Inflammatory macrophage treated with lipopolysaccharide for 4 hours (primary cell): ENCODE measurements around the gene HEATR5B.

Experiments used
- DNase-seq: peaks from one replicate; pipeline ENCODE4 v3.0.0-alpha.2; 2020

HEATR5B gene

DNA sequence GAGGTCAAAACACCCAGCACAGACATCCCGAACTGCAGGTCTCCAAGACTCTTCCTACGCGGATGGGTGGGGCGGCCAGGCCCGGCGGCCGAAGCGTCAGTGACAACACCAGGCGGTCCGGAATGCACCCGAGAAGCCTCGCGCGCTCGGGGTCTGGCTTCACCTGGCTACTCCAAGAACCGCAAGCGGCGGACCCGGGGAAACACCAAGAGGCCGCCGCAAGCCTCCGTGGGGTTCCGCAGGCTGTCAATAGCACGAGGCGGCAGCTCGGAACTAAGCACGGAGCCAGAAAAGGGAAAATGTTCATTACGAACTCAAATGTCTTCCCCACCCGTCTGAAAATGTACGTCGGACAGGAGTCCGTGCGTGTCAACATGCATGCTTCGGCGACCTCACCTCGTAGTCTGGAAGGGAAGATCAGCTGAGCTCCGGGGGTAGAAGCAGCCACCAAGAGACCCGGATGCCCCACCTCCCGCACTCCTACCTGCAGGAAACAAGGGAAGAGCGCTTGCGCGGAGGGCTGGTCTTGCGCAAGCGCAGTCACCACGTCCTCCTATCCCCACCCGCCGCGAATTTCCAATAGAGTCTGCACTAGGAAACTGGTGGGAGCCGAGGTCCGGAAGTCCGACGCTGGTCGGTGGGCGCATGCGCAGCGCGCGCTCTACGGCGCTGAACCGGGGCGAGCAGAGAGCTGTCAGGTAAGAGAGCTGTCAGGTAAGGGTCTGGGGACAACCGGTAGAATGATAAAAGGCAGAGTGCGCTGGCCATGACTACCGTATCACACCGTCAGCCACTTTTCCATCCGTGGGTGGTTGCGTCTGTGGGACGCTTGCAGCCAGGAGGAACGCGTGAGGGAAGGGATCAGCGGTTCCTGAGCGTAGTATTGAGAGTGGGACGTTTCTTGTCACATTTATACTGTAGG, at the start of gene HEATR5B, which contains the start of gene GPATCH11:
Gene HEATR5B (minus strand): TSS at position 500 of the 922 bp plus-strand sequence. CDS start 958 bp downstream, outside the sequence.
Gene GPATCH11 (plus strand): TSS at position 646 of the 922 bp plus-strand sequence. CDS start 3,864 bp downstream, outside the sequence.
- peak; percentile 96 for DNase-seq

DNA sequence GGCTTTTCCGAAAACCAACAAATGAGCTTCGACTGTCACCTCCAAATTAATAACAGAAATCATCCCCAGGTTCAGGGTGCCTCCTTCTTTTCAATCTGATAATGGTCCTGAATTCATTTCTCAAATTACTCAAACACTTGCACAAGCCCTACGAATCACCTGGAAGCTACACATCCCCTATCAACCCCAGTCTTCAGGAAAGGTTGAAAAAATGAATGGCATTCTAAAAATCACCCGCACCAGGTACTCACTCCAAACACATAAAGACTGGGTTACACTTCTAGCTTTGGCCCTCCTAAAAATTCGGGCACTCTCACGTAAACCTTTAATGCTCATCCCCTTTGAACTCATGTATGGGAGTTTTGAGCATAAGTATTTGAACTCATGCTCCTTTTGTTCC, 48.7 kb upstream of the HEATR5B start:
- DNase-seq = no peak

DNA sequence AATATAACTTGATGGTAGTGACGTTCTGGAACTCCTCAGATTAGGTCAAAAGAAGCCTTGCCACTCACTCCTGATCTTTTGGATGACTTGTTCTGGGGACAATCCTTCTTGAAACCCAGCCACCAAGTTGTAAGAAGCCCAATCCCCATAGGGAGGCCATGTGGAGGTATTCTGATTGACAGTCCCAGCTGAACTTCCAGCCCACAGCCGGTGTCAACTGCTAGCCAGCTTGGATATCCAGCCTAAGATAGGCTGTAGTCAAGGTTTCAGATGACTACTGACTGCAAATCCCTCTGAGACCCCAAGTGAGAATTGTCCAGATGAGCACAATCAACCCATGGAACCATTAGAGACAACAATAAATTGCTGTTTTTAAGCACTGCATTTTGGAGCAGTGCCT, 41.2 kb upstream of the HEATR5B start:
- no peak for DNase-seq

DNA sequence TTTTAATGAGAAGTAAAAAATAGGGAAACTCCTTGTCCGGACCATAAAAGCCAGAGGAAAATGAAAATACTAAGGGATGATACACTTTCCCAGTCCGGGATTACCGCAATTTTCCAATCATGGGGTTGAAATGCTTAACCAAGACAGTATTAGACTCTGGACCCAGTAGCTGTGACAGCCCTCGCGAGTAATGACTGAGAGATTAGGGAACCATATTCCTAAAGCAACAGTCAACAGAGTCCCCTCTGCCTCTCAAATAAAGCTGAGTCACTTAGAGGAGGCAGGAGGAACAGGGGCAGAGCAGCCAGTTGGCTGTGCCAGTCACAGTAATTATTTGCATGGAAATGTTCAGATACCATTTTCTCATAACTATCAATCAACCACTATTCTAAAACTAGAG, 35.0 kb upstream of the HEATR5B start:
- DNase-seq = peak; percentile 8

DNA sequence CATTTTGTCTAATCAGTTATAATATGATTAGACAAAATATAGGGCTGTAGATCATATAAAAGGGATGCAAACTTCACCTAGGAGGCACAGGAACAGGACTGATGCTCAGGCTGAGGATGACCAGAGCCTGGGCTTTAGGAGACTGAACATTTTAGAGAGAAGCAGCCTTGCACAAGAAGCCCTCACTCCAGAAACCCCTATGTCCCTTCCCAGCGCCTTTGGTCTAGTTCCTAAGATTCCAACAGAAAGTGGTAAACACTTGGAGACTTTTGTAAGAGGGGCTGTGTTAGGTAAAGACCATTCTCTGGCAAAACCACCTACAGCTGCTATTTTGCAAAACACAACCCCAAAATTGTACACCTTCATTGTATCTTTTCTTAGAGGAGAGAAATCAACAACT, 33.4 kb upstream of the HEATR5B start:
- no peak for DNase-seq

DNA sequence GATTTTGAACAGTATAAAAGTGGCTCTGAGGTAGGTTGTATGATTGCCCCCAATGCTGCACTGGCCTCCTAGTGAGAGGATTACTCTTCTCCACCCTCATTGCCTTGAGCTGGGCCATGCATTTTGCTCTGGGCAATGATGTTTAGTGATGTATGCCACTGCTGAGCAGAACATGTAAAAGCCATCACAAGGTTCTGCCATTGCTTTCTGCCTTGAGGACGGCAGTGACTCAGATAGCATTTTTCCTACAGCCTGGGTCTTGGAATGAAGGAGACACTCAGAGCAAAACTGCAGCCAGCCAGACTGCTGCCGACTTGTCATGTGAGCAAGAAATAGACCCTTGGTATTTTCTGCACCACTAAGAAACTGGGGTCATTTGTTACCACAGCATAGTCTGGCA, 27.8 kb upstream of the HEATR5B start:
- DNase-seq = no peak

DNA sequence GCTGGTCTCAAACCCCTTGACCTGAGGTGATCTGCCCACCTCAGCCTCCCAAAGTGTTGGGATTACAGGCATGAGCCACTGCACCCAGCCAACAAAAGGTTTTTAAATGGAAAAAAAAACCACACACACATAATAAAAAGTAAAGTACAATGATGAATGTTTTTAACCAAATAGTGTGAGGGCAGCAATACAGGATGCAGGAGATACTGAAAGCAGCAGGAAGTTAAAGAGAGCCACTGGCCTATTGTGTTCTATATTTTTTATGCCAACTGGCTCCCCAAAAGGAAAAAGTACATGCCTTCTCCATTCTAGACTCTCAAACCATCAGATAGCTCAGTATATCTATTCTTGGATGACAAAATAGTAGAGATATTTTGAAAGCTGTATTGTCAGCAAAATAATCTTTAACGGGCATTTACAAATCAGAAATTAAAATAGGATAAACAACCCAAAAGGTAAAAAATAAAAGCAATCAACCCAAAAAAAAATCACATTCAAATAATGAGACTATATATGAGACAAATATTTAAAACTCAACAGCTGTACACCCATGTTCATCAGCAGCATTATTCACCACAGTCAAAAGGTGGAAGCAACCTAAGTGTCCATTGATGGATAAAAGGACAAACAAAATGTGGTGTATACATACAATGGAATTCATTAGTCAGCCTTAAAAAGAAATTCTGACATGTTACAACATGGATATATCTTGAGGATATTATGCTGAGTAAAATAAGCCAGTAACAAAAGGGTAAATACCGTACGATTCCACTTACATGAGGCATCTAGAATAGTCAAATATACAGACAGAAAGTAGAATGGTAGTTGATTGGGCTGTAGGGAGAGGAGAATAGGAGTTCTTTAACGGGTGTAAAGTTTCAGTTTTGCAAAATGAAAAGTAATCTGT, 26.4 kb upstream of the HEATR5B start:
- no peak for DNase-seq

DNA sequence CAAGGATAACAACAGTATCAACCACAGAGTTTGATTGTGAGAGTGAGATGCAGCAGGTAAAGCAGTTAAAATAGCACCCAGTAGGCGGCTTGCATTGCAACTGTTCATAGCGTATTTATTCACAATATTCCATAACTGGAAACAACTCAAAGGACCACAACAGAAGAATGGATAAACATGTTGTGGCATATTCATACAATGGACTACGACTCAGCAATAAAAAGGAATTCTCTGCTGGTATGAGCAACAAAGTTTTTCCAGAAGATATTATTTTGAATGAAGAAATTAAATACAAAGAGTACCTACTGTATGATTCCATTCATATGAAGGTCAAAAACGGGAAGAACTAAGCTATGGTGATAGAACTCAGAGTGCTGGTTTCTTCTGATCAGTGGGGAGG, 25.4 kb upstream of the HEATR5B start:
- no peak for DNase-seq

DNA sequence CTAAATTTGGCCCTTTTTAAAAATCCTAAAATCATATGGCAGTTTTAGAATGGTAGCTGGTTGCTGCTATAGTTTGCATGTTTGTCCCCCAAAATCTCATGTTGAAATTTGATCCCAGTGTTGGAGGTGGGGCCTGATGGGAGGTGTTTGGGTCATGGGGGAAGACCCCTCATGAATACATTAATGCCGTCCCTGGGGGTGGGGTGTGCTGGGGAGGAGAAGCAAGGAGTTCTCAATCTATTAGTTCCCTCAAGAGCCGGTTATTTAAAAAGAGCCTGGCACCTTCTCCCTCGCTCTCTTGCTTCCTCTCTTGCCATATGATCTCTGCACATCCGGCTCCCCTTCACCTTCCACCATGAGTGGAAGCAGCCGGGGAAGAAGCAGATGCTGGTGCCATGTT, 21.0 kb upstream of the HEATR5B start:
- DNase-seq = no peak

DNA sequence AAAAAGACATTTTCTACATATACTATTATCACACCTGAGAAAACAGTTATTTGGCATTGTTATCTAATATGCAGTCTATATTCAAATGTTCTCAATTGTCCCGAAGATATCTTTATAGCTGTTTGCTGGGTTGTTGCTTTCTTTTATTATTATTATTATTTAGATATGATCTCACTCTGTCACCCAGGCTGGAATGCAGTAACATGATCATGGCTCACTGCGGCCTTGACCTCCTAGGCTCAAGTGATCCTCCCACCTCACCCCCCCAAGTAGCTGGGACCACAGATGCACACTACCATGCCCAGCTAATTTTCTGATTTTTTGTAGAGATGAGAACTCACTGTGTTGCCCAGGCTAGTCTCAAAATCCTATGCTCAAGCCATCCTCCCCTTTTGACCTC, 20.0 kb upstream of the HEATR5B start:
- DNase-seq = no peak

DNA sequence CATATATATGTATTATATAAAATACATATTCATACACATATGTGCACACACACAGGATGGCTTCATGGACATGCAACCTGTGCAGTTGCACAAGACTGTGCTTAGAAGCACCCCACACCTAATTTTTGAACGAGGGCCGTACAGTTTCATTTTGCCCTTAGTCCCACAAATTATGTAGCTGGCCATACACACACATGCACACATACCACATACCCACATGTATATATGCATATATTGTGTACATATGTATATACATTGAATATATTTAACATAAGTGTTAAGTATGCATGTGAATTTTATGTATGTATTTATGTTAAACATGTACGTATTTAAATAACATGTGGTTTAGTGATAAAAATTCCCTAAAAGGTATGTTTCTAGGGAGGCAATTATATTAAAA, 18.4 kb upstream of the HEATR5B start:
- DNase-seq = no peak

DNA sequence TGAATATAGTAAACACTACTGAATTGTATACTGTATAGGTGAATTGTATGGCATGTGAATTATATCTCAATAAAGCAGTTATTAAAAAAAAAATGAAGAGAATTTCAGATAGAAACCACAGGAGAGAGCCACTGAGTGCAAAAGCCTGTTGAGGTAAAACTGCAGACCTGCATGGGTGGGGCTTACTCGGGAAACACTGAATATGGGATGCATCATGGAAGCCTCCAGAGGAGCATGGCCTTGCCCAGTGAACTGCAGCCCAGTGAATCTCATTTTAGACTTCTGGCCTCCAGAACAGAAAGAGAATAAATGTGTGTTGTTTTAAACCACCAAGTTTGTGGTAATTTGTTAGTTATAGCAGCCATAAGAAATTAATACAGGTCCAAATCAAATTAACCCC, 15.9 kb upstream of the HEATR5B start:
- no peak for DNase-seq

DNA sequence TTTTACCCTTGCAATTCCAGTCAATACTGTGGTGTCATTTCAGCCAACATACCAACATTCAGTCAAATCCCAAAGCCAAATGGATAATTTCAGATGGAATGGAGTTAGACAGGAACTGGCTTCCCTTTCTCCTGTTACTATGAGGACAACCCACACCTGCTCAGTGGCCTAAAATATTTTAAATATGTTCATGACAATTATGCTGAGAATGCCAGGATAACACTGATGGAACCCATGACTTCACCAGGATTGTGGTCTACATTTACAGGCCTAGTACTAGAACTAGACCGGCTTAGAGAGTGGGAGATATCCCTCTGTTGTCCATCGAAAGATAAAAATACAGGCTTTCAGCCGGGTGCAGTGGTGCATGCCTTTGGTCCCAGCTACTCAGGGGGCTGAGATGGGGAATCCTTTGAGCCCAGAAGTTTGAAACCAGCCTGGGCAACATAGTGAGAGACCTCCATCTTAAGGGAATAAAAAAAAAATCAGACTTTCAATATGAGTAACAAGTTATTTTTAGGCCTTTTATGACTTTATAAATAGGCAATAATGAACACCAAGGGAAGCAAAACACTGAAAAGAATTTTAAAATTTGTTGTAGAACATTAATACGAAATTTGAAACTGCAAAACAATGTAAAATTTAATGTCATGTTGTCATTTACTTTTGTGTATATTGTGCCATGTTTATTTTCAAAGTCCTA, 14.4 kb upstream of the HEATR5B start:
- DNase-seq = no peak

DNA sequence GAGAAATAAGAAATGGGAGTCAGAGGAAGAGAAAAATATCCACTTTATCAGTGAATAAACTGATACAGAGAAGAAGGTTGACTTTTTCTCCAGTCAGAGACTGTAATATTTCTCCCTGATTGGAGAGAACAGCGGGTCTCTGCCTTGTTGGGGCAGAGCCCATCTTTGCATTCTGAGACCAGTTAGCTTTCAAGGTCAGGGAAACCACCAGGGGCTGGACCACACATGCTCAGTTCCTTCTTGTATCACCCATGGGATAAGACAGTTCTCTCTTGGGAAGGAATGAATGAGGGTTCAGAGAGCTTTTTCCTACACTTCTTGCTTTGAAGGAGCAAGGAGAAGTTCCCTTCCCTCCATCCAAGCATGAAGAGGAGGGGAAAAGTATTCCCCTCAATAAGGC, 12.4 kb upstream of the HEATR5B start:
- DNase-seq = no peak

DNA sequence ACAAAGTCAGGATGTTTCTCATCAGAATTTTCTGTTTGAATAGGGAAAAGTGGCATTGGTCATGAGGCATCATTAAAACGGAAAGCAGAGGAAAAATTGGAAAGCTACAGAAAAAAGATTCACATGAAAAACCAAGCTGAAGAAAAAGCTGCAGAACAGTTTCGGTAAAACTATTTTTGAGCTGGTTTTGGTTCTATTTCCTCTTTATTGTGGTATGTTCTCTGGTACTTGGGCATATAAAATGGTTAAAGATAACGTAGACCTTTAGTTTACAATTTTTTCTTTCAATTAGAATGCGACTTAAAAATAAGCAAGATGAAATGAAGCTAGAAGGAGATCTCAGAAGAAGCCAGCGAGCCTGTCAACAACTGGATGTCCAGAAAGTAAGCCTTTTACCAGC, 7.7 kb upstream of the HEATR5B start:
- DNase-seq = no peak

DNA sequence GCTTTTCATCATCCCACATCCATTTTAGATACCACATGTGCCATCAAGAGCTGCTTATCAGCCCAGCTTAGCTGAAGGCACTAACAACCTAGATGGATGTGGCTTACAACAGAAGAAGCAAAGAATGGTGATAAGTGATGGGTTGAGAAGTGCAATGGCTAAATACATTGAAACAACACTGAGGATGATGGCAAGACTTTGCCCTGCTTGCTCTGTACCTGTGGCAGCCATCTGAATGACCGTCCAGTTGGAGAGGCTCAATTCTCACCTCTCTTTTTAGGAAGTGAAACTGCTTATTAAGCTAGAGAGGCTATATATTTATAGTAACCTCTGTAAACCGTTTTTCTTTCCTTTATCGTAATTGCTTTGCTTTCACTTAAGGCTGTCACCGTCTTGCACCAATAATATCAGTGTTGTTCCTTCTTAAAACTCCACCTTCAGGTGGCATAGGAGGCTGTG, 5.9 kb upstream of the HEATR5B start:
- DNase-seq = peak; percentile 54

DNA sequence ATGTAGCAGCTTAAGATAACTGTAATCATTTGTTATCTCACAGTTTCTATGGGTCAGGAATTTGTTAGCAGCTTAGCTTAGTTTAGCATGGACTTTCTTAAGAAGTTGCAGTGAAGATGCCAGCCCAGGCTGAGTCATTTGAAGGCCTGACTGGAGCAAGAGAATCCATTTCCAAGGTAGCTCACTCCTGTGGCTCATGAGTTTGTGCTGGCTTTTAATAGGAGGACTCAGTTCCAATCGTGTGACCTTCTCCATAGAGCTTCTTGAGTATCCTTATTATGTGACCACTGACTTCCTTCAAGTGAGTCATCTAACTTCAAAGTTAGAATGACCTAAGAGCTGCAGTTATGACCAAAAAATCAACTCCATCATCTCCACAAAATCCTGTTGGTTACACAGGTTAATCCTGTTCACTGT, 1.6 kb upstream of the HEATR5B start:
- peak; percentile 59 for DNase-seq

DNA sequence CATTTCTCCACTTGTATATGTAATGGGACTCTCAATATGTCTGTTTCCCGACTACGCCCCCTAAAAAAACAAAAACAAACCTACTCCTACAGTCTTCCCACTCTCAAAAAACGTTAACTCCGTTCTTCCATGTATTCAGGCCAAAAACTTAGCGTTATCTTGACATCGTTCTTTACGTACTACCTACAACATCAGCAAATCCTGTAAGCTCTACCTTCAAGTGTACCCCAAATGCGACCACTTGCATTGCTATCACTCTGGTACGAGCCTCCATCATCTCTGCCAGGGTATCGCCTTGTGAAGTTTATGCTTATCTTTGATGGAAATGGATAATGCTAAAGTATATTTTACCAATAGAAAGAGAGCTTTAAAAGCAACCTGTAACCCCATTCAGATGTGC, 625 bp upstream of the HEATR5B start:
- no peak for DNase-seq

DNA sequence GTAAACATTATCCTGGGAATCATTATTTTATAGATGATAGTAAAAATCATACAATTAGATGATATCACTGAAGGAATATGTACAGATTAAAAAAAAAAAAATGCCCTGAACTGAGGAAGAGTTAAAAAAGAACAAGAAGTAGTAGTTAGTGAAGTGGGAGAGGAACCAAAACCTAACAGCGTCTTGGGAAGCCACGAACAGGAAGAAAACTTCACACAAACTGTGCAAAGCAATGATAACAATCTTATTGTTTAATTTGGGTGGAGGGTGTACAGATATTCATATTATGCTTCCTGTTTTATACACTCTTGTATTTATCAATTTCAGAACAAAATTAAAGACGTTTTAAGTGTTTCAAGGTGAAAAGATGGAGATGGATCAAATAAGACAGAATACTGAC, 3.5 kb downstream of the HEATR5B start:
- DNase-seq = peak; percentile 40

DNA sequence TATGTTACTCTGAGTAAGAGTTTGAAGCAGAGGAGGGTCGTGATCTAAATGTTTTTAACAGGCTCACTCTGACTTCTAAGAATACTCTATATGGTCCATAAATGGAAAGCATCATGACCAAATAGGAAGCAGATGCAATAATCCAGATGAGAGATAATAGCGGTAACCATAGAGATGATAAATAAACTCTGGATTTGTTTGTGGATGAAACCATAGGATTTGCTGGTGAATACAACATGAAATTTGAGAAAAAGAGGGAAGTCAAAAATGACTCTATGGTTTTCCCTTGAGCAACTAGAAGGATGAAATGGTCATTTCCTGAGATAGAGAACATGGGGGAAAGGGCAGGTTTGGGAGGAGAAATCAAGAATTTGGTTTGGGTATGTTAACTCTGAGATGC, 3.9 kb downstream of the HEATR5B start:
- peak; percentile 65 for DNase-seq

DNA sequence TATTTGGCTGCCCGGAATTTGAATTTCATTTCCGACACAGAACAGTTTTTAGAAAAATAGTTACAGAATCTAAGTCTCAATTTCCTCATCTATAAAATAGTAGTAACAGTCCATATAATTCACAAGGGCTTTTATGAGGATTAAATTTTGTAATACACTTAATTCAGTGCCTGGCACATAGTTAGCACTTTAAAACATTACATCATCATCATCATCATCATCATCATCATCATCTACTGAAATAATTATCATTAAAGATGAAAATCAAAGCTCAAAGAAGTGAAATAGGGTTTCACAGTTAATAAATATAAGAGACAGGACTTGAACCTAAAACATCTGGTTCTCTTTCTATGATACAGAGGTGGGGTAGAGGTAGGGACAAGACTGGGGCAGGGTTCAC, 13.2 kb downstream of the HEATR5B start:
- DNase-seq = no peak

DNA sequence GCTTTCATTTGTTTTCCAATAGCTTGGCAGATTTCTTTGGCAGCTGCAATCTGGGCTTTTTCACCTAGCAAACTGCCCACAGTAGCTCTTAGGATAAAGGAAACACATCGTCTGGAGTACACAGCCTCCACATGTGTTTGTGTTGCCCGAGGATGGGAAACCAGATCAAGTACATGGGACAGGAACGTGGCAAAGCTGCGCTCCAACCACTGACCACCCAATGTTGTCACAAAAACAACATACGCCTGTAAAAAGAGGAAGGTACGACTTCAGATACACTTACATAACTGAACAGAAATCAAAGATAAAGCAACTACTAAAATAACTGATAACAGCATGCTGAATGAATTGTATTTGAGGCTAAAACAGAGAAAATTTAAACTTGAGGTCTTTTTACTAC, 15.5 kb downstream of the HEATR5B start:
- no peak for DNase-seq

DNA sequence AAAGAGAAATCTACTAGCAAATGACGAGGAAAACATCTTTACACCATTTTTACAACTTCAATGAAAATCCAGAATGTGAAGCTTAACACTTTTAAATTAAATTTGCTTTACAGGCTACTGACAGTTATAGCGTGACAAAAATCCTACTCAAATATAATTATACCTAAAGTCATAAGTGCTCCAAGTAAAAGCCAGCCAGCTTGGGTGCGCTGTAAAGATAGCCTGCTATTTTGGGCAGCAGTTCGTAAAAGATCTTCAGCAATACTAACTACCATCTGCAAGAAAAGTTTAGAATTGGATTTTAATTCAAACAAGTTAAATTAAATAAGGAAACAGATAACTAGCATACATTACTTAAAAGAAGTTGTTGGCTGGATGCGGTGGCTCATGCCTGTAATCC, 22.4 kb downstream of the HEATR5B start:
- DNase-seq = no peak
